ENCODE measurements around the gene HOXA2. TPM values are rescaled to one million over a fixed set of nuclear protein-coding genes. Genes with fewer than 3 reads are reported as not detected.

HOXA2 gene
- total RNA-seq, 2 donors from 2014 or later = not detected

- no peaks in the 10 kb centered on the region for H3K9me3 Mint-ChIP-seq
- H3K27ac ChIP-seq (ENCODE audit: low read depth, low read length) = no peak overlapping the region
- H3K4me3 Mint-ChIP-seq = no peak overlapping the region
- no peak overlapping the region for H3K4me3 ChIP-seq (ENCODE audit: low read length)
- H3K36me3 ChIP-seq (ENCODE audit: control insufficient read depth, insufficient read depth, low read length) = no peaks in the 10 kb centered on the region
- no peak overlapping the region for H3K9ac ChIP-seq (ENCODE audit: extremely low read depth, low read length, poor library complexity, severe bottlenecking)
- DNase-seq = no peak
- H3K27ac Mint-ChIP-seq = no peak overlapping the region
- peaks cover 67% of the 10 kb centered on the region for H3K27me3 ChIP-seq (ENCODE audit: control insufficient read depth, insufficient read depth, low read length, poor library complexity, severe bottlenecking)
- no peaks in the 10 kb centered on the region for H3K4me1 Mint-ChIP-seq
- WGBS, 2 experiments (ENCODE audit: insufficient coverage in 1 of 2, insufficient read length in 1 of 2) = 80 to 100% methylated on average over 1 of the region's 1 CpG
- peaks cover 70% of the 10 kb centered on the region for H3K27me3 Mint-ChIP-seq (ENCODE audit: insufficient read depth)
- no peak for TF ChIP-seq CTCF (conservative IDR thresholded peaks at IDR 0.05)
- H3K9me3 ChIP-seq (ENCODE audit: control insufficient read depth, low read length) = no peaks in the 10 kb centered on the region
- no peaks in the 10 kb centered on the region for H3K4me1 ChIP-seq (ENCODE audit: control insufficient read depth, insufficient read depth, low read length)
- no peaks in the 10 kb centered on the region for H3K36me3 Mint-ChIP-seq (ENCODE audit: low read depth)
These were observed 23.1 kb downstream of the HOXA2 start for GRCh38 chr7:27079234-27079975.

DNA sequence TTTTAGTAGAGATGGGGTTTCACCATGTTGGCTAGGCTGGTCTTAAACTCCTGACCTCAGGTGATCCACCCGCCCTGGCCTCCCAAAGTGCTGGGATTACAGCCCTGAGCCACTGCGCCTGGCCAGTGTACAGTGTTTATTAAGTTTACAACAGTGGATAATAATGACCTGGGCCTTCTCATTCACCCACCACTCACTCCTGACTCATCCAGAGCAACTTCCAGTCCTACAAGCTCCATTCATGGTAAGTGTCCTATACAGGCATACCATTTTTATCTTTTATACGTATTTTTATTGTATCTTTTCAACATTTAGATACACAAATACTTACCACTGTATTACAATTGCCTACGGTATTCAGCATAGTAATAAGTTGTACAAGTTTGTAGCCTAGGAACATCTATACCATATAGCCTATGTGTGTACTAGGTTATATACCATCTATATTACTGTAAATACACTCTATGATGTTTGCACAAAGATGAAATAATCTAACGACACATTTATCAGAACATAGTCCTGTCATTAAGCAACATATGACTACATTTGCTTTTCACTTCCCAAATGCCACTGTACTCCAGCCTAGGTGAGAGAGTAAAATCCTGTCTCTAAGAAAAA, 23.8 kb downstream of the HOXA2 start:
- Histone ChIP-seq H3K36me3 (ENCODE audit: control insufficient read depth, insufficient read depth, low read length) (no peaks in the 10 kb centered on the region), H3K4me1 (ENCODE audit: control insufficient read depth, insufficient read depth, low read length) (no peaks in the 10 kb centered on the region), H3K9ac (ENCODE audit: extremely low read depth, low read length, poor library complexity, severe bottlenecking) (no peak overlapping the region), H3K9me3 (ENCODE audit: control insufficient read depth, low read length) (no peaks in the 10 kb centered on the region), H3K27me3 (ENCODE audit: control insufficient read depth, insufficient read depth, low read length, poor library complexity, severe bottlenecking) (peaks cover 67% of the 10 kb centered on the region), H3K27ac (ENCODE audit: low read depth, low read length) (no peak overlapping the region), H3K4me3 (ENCODE audit: low read length) (no peak overlapping the region)
- H3K27me3 Mint-ChIP-seq (ENCODE audit: insufficient read depth) = peaks cover 70% of the 10 kb centered on the region
- H3K27ac Mint-ChIP-seq = no peak overlapping the region
- no peaks in the 10 kb centered on the region for H3K9me3 Mint-ChIP-seq
- TF ChIP-seq CTCF (conservative IDR thresholded peaks at IDR 0.05) = no peak
- no peaks in the 10 kb centered on the region for H3K36me3 Mint-ChIP-seq (ENCODE audit: low read depth)
- H3K4me3 Mint-ChIP-seq = no peak overlapping the region
- no peak for DNase-seq
- H3K4me1 Mint-ChIP-seq = no peaks in the 10 kb centered on the region
- WGBS, 2 experiments (ENCODE audit: insufficient coverage in 1 of 2, insufficient read length in 1 of 2) = 90% methylated on average over 5 of the region's 5 CpGs; no CpG with 5 or more reads in 1 of the 2 experiments

DNA sequence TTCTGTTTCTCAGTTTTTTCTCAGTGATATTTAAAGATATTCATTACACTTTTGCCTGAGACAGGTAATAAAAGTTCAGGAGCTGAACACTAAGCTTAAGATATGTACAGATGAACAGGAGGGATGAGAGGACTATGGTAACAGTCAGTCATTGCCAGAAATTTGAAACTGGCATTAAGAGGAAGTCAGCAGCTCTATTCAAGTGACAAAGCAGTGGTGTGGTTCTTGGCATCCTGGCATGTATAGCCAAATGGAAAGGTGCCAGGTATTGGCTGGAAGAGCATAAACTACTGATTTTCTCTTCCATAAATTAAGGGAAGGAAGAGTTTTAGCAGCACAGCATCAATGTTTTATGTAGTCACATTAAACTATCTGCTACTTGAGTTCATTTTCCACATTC, 29.4 kb downstream of the HOXA2 start:
- Histone ChIP-seq H3K36me3 (ENCODE audit: control insufficient read depth, insufficient read depth, low read length) (no peaks in the 10 kb centered on the region), H3K9ac (ENCODE audit: extremely low read depth, low read length, poor library complexity, severe bottlenecking) (no peak overlapping the region), H3K4me1 (ENCODE audit: control insufficient read depth, insufficient read depth, low read length) (no peaks in the 10 kb centered on the region), H3K9me3 (ENCODE audit: control insufficient read depth, low read length) (no peaks in the 10 kb centered on the region), H3K4me3 (ENCODE audit: low read length) (no peak overlapping the region), H3K27ac (ENCODE audit: low read depth, low read length) (no peak overlapping the region), H3K27me3 (ENCODE audit: control insufficient read depth, insufficient read depth, low read length, poor library complexity, severe bottlenecking) (peaks cover 58% of the 10 kb centered on the region)
- Mint-ChIP-seq H3K27ac (no peak overlapping the region), H3K4me1 (peaks cover 2% of the 10 kb centered on the region), H3K4me3 (no peak overlapping the region), H3K27me3 (ENCODE audit: insufficient read depth) (peaks cover 55% of the 10 kb centered on the region), H3K9me3 (no peaks in the 10 kb centered on the region), H3K36me3 (ENCODE audit: low read depth) (no peaks in the 10 kb centered on the region)
- TF ChIP-seq CTCF (conservative IDR thresholded peaks at IDR 0.05) = no peak
- no peak for DNase-seq
